K562 (cell line): ENCODE data around the gene DNMT3A. TPM values are rescaled to one million over a fixed set of nuclear protein-coding genes. Genes with fewer than 3 reads are reported as not detected.

Experiments
- ATAC-seq: fragments of 200-7000 bp; cut with Tn5 transposase; 3 replicates; pipeline ENCODE4 v1.9.1; 2020; ENCODE audit warnings: moderate library complexity
- BruUV-seq: library from RNA; stranded (reverse); fragments of 400-500 nt; replicated peaks from 2 replicates; lab custom pipeline; 2021; lab: Mats Ljungman, UMichigan
- CTCF ChIA-PET: fragments of 300-600 bp; formaldehyde crosslinking; extraction: SDS; loops from one replicate; lab custom pipeline; 2021; ENCODE audit warnings: low intra/inter-chr PET ratio; lab: Yijun Ruan, JAX
- POLR2A ChIA-PET: fragments of 300-600, 350-650 bp; sonication (Branson Sonifier 250); formaldehyde crosslinking; extraction: SDS; loops from one replicate; lab custom pipeline; 2021; ENCODE audit warnings: antibody characterized with exemption, inconsistent platforms; lab: Yijun Ruan, JAX
- DNase-seq, 4 experiments: peaks; one replicate each; pipeline versions ENCODE4 v3.0.0 to v3.0.0-alpha.2; 2011 to 2018; ENCODE audit warnings: low spot score in 3 of 4, mixed read lengths in 3 of 4; ENCODE audit errors: extremely low read depth in 1 of 4
- FAIRE-seq: peaks from 2 replicates; lab custom pipeline; 2011; peaks lifted over from hg19 to GRCh38; lab: Jason Lieb, UNC
- H2AFZ ChIP-seq: 2 replicates; pipeline ENCODE4 v1.6.0; 2011; ENCODE audit warnings: low read depth, low read length, control low read depth, inconsistent platforms
- H3K27ac ChIP-seq: fragments of 200-600 bp; 3 replicates; pipeline ENCODE4 v1.8.0; 2011; ENCODE audit warnings: low read depth, mild to moderate bottlenecking, control low read depth, inconsistent platforms, low read length, moderate library complexity, mixed read lengths; ENCODE audit errors: extremely low read depth
- H3K27me3 ChIP-seq, 2 experiments: fragments of 300-600 bp in 1 of 2; 2 replicates in 1 of 2; 3 replicates in 1 of 2; pipeline versions ENCODE4 v1.6.0 to v1.8.0; 2011; ENCODE audit warnings: inconsistent platforms in 2 of 2, low read length in 2 of 2, mild to moderate bottlenecking in 1 of 2, mixed read lengths in 1 of 2, moderate library complexity in 1 of 2; ENCODE audit not compliant: control insufficient read depth in 2 of 2, insufficient read depth in 2 of 2
- H3K36me3 ChIP-seq: fragments of 300-600 bp; 3 replicates; pipeline ENCODE4 v1.8.0; 2011; ENCODE audit warnings: mild to moderate bottlenecking, low read length, inconsistent platforms; ENCODE audit not compliant: control insufficient read depth, insufficient read depth
- H3K4me1 ChIP-seq, 2 experiments: fragments of 200-600 bp in 1 of 2; replicated peaks in 1 of 2; 2 replicates in 1 of 2; 3 replicates in 1 of 2; pipeline versions ENCODE4 v1.5.1 to v1.8.0; 2011; ENCODE audit warnings: inconsistent platforms in 2 of 2, low read length in 2 of 2, mild to moderate bottlenecking in 1 of 2, mixed read lengths in 1 of 2, moderate library complexity in 1 of 2; ENCODE audit not compliant: control insufficient read depth in 2 of 2, insufficient read depth in 2 of 2
- H3K4me2 ChIP-seq: 2 replicates; pipeline ENCODE4 v1.6.1; 2011; ENCODE audit warnings: low read length, control low read depth, inconsistent platforms, mixed read lengths; ENCODE audit not compliant: insufficient read depth
- H3K4me3 ChIP-seq: fragments of 200-600 bp; sonication (generic), shearing (Covaris generic); 2 replicates; pipeline ENCODE4 v1.5.1; 2016; ENCODE audit warnings: control low read depth, inconsistent platforms
- H3K79me2 ChIP-seq: fragments of 200-600 bp; 3 replicates; pipeline ENCODE4 v1.8.0; 2011; ENCODE audit warnings: low read length, inconsistent platforms; ENCODE audit not compliant: control insufficient read depth, insufficient read depth
- H3K9ac ChIP-seq, 2 experiments: 2 replicates each; pipeline versions ENCODE4 v1.6.0 to v1.6.1; 2011; ENCODE audit warnings: low read depth in 2 of 2, low read length in 2 of 2, control low read depth in 1 of 2, inconsistent platforms in 1 of 2, mild to moderate bottlenecking in 1 of 2, mixed read lengths in 1 of 2; ENCODE audit not compliant: insufficient read depth in 1 of 2
- H3K9me1 ChIP-seq: one replicate; pipeline ENCODE4 v1.6.0; 2011; ENCODE audit warnings: inconsistent platforms, mild to moderate bottlenecking, low read length, moderate library complexity; ENCODE audit not compliant: control insufficient read depth, insufficient read depth
- H3K9me3 ChIP-seq: replicated peaks from 2 replicates; pipeline ENCODE4 v1.5.1; 2011; ENCODE audit warnings: low read depth, low read length, inconsistent platforms; ENCODE audit not compliant: control insufficient read depth, insufficient read depth
- H4K20me1 ChIP-seq: replicated peaks from 2 replicates; pipeline ENCODE4 v1.6.1; 2011; ENCODE audit warnings: low read length, inconsistent platforms, mixed read lengths; ENCODE audit not compliant: control insufficient read depth, insufficient read depth
- ASH1L ChIP-seq: fragments of 450-650 bp; IDR thresholded peaks from 2 replicates; pipeline ENCODE4 v1.6.1; 2018; ENCODE audit warnings: borderline replicate concordance, mild to moderate bottlenecking, low read depth; ENCODE audit not compliant: partially characterized antibody
- BRD4 ChIP-seq: fragments of 200-600 bp; sonication (generic); IDR thresholded peaks from 2 replicates; pipeline ENCODE4 v1.6.1; 2017; ENCODE audit warnings: inconsistent platforms
- DACH1 ChIP-seq: fragments of 450-650 bp; IDR thresholded peaks from 2 replicates; pipeline ENCODE4 v1.6.1; 2018; ENCODE audit not compliant: partially characterized antibody
- FOXM1 ChIP-seq, 2 experiments: fragments of 450-650 bp in 1 of 2; sonication (generic) in 1 of 2; formaldehyde crosslinking in 1 of 2; IDR thresholded peaks; 2 replicates each; pipeline versions ENCODE4 v1.6.1 to v1.9.0; 2017 to 2022; ENCODE audit warnings: low read depth in 2 of 2, mild to moderate bottlenecking in 2 of 2, missing genetic modification reagents in 1 of 2, moderate library complexity in 1 of 2
- NCOA2 ChIP-seq, 2 experiments: fragments of 450-650 bp; IDR thresholded peaks; 2 replicates each; pipeline ENCODE4 v1.6.1; 2018; ENCODE audit warnings: mild to moderate bottlenecking in 2 of 2, moderate library complexity in 1 of 2; ENCODE audit not compliant: partially characterized antibody in 2 of 2
- NCOA6 ChIP-seq: fragments of 450-650 bp; IDR thresholded peaks from 2 replicates; pipeline ENCODE4 v1.6.1; 2017; ENCODE audit warnings: mild to moderate bottlenecking
- NR2F6 ChIP-seq: fragments of 450-650 bp; formaldehyde crosslinking; IDR thresholded peaks from 2 replicates; pipeline ENCODE4 v1.4.0; 2020; ENCODE audit warnings: mild to moderate bottlenecking
- POLR2A ChIP-seq: fragments of 450-650 bp; conservative IDR thresholded peaks from 2 replicates; pipeline ENCODE4 v1.6.1; 2016
- RAD21 ChIP-seq, 2 experiments: fragments of 250-450 bp in 1 of 2; fragments of 450-650 bp in 1 of 2; sonication (Bioruptor Pico) in 1 of 2; formaldehyde crosslinking in 1 of 2; IDR thresholded peaks in 1 of 2; conservative IDR thresholded peaks in 1 of 2; 2 replicates each; pipeline versions ENCODE4 v1.4.0 to v1.8.0; 2020 to 2022; ENCODE audit warnings: mild to moderate bottlenecking in 2 of 2, moderate library complexity in 1 of 2
- SRF ChIP-seq, 2 experiments: fragments of 250-450, 450-650 bp in 1 of 2; sonication (Bioruptor Pico) in 1 of 2; sonication (generic) in 1 of 2; formaldehyde crosslinking; IDR thresholded peaks; 2 replicates each; pipeline versions ENCODE4 v1.5.0 to v1.5.1; 2020 to 2022; ENCODE audit warnings: mild to moderate bottlenecking in 1 of 2, missing genetic modification reagents in 1 of 2
- TEAD2 ChIP-seq: fragments of 450-650 bp; IDR thresholded peaks from 2 replicates; pipeline ENCODE4 v1.6.1; 2016; ENCODE audit warnings: missing genetic modification characterization, control low read depth, missing compliant biosample characterization
- ZNF174 ChIP-seq: fragments of 250-450 bp; sonication (Bioruptor Pico); IDR thresholded peaks from 2 replicates; pipeline ENCODE4 v1.4.0; 2020; ENCODE audit warnings: mild to moderate bottlenecking
- ZNF239 ChIP-seq: fragments of 250-450 bp; sonication (Bioruptor Pico); IDR thresholded peaks from 2 replicates; pipeline ENCODE4 v1.4.0; 2020; ENCODE audit warnings: mild to moderate bottlenecking
- ZNF586 ChIP-seq: fragments of 450-650 bp; formaldehyde crosslinking; conservative IDR thresholded peaks from 2 replicates; pipeline ENCODE4 v1.4.0; 2020; ENCODE audit warnings: mild to moderate bottlenecking, moderate library complexity
- ZNF707 ChIP-seq: fragments of 250-450 bp; sonication (Bioruptor Pico); conservative IDR thresholded peaks from 2 replicates; pipeline ENCODE4 v1.8.0; 2022; ENCODE audit warnings: inconsistent platforms, mild to moderate bottlenecking, moderate library complexity
- WGBS: fragments of 100-300 bp; shearing (Covaris generic); methylation state at CpG from one replicate; pipeline ENCODE4 v1.1.6; 2016; ENCODE audit warnings: low coverage, mixed read lengths; ENCODE audit not compliant: insufficient coverage; ENCODE audit errors: missing lambda C conversion rate; 5-methylcytosine and 5-hydroxymethylcytosine counted together
- in situ Hi-C: fragments of 300-500 bp; cut with MboI; formaldehyde crosslinking; loops from 4 replicates; pipeline ENCODE4 v1.15.0; 2018; ENCODE audit warnings: inconsistent platforms, mixed read lengths
- intact Hi-C: fragments of 100-400 bp; cut with micrococcal nuclease; formaldehyde crosslinking; loops from 2 replicates; pipeline ENCODE4 v1.14.2; 2022
- polyA plus RNA-seq, 8 experiments: library from polyadenylated mRNA; depleted of rRNA in 4 of 8; stranded (reverse) in 5 of 8; unstranded in 3 of 8; fragments of >200 nt; fragmentation: Nextera tagmentation in 2 of 8; fragmentation: Illumina TruSeq in 1 of 8; extraction: Ambion mirVana in 2 of 8; extraction: Trizol in 1 of 8; gene quantifications; 2 replicates each; pipeline versions ENCODE4 v1.2.1 to v1.2.3, GENCODE V29; 2011 to 2014; ENCODE audit warnings: inconsistent platforms in 1 of 8, missing spikeins in 1 of 8
- total RNA-seq, 7 experiments: library from RNA; depleted of rRNA in 6 of 7; stranded (reverse); fragments of >200 nt in 6 of 7; fragmentation: Illumina TruSeq in 2 of 7; extraction: Trizol in 2 of 7; gene quantifications; 2 replicates each; pipeline versions ENCODE4 v1.2.1 to v1.2.3, GENCODE V29; 2011 to 2021; ENCODE audit warnings: low replicate concordance in 1 of 7

Gene DNMT3A
- total and polyA plus RNA-seq, 9 of the 15 experiments (the other 6 are each of a cell fraction or from before 2014, with no cell fraction given), result 3.0 to 16.0 (median 6.1) TPM

GRCh38 chr2:25249785-25250184 lies 91.9 kb downstream of the DNMT3A start:
- no peak for ATAC-seq
- TF ChIP-seq POLR2A, result no peak
- Histone ChIP-seq H3K27ac (no peak overlapping the region), H3K36me3 (peaks cover 28% of the 10 kb centered on the region; the same call in 2 of the 3 replicates), H3K9me1 (no peaks in the 10 kb centered on the region), H2AFZ (no peak overlapping the region), H3K4me2 (no peak overlapping the region), H4K20me1 (no peaks in the 10 kb centered on the region), H3K9ac (no peak overlapping the region), H3K4me3 (no peak overlapping the region), H3K4me1 (peaks cover 18 to 40% of the 10 kb centered on the region in 2 experiments), H3K27me3 (no peaks in the 10 kb centered on the region), H3K79me2 (peaks cover 4% of the 10 kb centered on the region; the same call in 2 of the 3 replicates), H3K9me3 (no peaks in the 10 kb centered on the region)
- BruUV-seq, result no TSS peak
- in situ Hi-C loops, result no loop called here
- intact Hi-C loops, result no loop called here
- 64% methylated on average over 4 of the region's 4 CpGs for WGBS
- ChIA-PET CTCF (no interaction called here), POLR2A (interaction anchor here (0.6 to 1.3 kb wide), 5 partner anchors 10 to 40 kb away, joined by 3 to 8 read pairs (median 4); no protein-coding TSS in a partner anchor)
- no peak for DNase-seq
- FAIRE-seq, result peak; percentile 11

DNA sequence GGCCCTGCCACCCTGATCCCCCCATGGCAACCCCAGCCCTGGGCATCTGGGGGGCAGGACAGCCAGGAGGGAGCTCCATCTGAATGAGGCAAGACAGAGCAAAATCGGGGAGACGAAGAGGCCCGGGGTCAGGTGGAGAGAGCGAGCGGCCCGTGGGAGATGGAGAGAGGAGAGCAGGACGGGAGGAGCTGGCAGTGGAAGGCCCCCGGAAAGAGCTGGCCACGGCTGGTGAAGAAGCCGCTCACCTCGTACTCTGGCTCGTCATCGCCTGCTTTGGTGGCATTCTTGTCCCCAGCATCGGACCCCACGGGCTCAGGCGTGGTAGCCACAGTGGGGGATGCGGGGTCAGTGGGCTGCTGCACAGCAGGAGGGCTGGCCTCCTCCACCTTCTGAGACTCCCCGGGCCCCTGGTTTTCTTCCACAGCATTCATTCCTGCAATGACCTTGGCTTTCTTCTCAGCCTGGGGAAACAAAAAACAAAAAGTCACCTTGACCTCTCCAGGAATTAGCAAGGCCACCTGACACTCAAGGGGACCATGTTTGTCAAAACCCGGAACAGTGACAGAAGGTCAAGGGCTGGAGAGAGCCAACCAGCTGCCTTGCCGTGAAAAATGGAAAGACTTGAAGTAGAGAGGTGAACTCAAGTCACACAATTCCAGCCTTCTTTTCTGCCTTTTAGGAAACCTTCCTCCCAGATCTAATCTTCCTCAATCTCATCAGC lies 93.8 kb downstream of the DNMT3A start:
- no peak for ATAC-seq
- DNase-seq, result no peak
- ChIA-PET CTCF (interaction anchor here (0.6 kb wide), 1 partner anchor 12 kb away, joined by 5 read pairs; no protein-coding TSS in a partner anchor), POLR2A (interaction anchor here (1.3 kb wide), 1 partner anchor 30 kb away, joined by 3 read pairs; no protein-coding TSS in a partner anchor)
- no peaks in the 10 kb centered on the region for H4K20me1 ChIP-seq
- H3K9me3 ChIP-seq, result no peaks in the 10 kb centered on the region
- H3K4me3 ChIP-seq, result no peak overlapping the region
- peaks cover 4% of the 10 kb centered on the region; the same call in 2 of the 3 replicates for H3K79me2 ChIP-seq
- no peaks in the 10 kb centered on the region for H3K9me1 ChIP-seq
- no peak overlapping the region for H2AFZ ChIP-seq
- 76% methylated on average over 11 of the region's 20 CpGs for WGBS
- no peak for FAIRE-seq
- H3K4me2 ChIP-seq, result no peak overlapping the region
- peaks cover 44% of the 10 kb centered on the region; the same call in 2 of the 3 replicates for H3K36me3 ChIP-seq
- peaks cover 18 to 52% of the 10 kb centered on the region in 2 experiments for H3K4me1 ChIP-seq
- in situ Hi-C loops, result no loop called here
- intact Hi-C loops, result no loop called here
- H3K27ac ChIP-seq, result no peak overlapping the region
- no peaks in the 10 kb centered on the region for H3K27me3 ChIP-seq
- TF ChIP-seq BRD4 (no peak), RAD21 (CRISPR knock-in tag; conservative IDR thresholded peaks at IDR 0.05 in 1 of 2, IDR thresholded peaks at IDR 0.05 in 1 of 2) (no peak), FOXM1 (IDR thresholded peaks at IDR 0.05; ENCODE audit: low read depth) (no peak), FOXM1 (CRISPR knock-in tag; IDR thresholded peaks at IDR 0.05; ENCODE audit: low read depth) (no peak), ZNF174 (CRISPR knock-in tag) (no peak), NCOA2 (IDR thresholded peaks at IDR 0.05; ENCODE audit: partially characterized antibody in 2 of 2) (no peak), TEAD2 (tag) (no peak), ASH1L (no peak), ZNF586 (CRISPR knock-in tag) (no peak), SRF (CRISPR knock-in tag; IDR thresholded peaks at IDR 0.05) (no peak), ZNF707 (no peak), ZNF239 (no peak), DACH1 (no peak), NR2F6 (CRISPR knock-in tag) (no peak), NCOA6 (no peak)
- H3K9ac ChIP-seq, result peak overlapping the region in 1 of 2 experiments; percentile 57; a peak in 1 of 4 replicates
- no TSS peak for BruUV-seq
